GM21723 (cell line): ENCODE measurements around the gene ITLN1.

ENCODE experiments used
- ATAC-seq: cut with Tn5 transposase; IDR thresholded peaks from one replicate; pipeline ENCODE4 v1.9.1; 2021; ENCODE audit warnings: mild to moderate bottlenecking, moderate library complexity; ENCODE audit not compliant: unreplicated experiment

The ITLN1 gene

GRCh38 chr1:160826546-160826945 is 58.4 kb downstream of the ITLN1 start:
- ATAC-seq: no peak
